Hippocampal formation (tissue), 2 donors: ENCODE data around the gene ALG1L2.
"Not testable (repeated sequence)": the region's sequence is repeated elsewhere in the genome, so short reads cannot be mapped to it uniquely, and the experiment has no call there.

Source experiments
- DNase-seq, 2 donors: peaks; one replicate each; lab custom pipeline; 2025; lab: John Stamatoyannopoulos, UW

Gene ALG1L2

GRCh38 chr3:130125406-130125805 lies 43.8 kb downstream of the ALG1L2 start:
- DNase-seq, result not testable (repeated sequence)

GRCh38 chr3:130136337-130136736 lies 54.7 kb downstream of the ALG1L2 start:
- not testable (repeated sequence) for DNase-seq

GRCh38 chr3:130137685-130138084 lies 56.1 kb downstream of the ALG1L2 start:
- DNase-seq, result not testable (repeated sequence)

- DNase-seq, result not testable (repeated sequence)
Observed at GRCh38 chr3:130138992-130139391, 57.4 kb downstream of the ALG1L2 start.

GRCh38 chr3:130140756-130141155 lies 59.1 kb downstream of the ALG1L2 start:
- not testable (repeated sequence) for DNase-seq

- DNase-seq, result not testable (repeated sequence)
Observed at GRCh38 chr3:130143648-130144327, 62.2 kb downstream of the ALG1L2 start.

GRCh38 chr3:130144328-130144650 lies 62.7 kb downstream of the ALG1L2 start:
- DNase-seq, result not testable (repeated sequence)

GRCh38 chr3:130145456-130145855 lies 63.8 kb downstream of the ALG1L2 start:
- not testable (repeated sequence) for DNase-seq

- DNase-seq, result not testable (repeated sequence)
Observed at GRCh38 chr3:130146465-130146864, 64.8 kb downstream of the ALG1L2 start.
